Upper lobe of left lung (tissue), 4 donors: ENCODE results near the gene DKK1.

Experiments
- EP300 ChIP-seq, 4 donors: sonication (generic); formaldehyde crosslinking; IDR thresholded peaks; one replicate each; pipeline ENCODE4 v1.5.1; 2017; ENCODE audit warnings: antibody characterized with exemption in 4 of 4, control low read depth in 2 of 4
- POLR2A ChIP-seq, 4 donors: fragments of 450-650 bp; IDR thresholded peaks; one replicate each; pipeline ENCODE4 v1.5.1; 2016 to 2017; ENCODE audit warnings: antibody characterized with exemption in 4 of 4, mild to moderate bottlenecking in 2 of 4
- POLR2AphosphoS5 ChIP-seq, 2 donors: sonication (generic); formaldehyde crosslinking; IDR thresholded peaks; one replicate each; pipeline ENCODE4 v1.5.1; 2017; ENCODE audit warnings: antibody characterized with exemption in 2 of 2
- TF ChIP-seq, protein P1 (sequence below), 6 experiments: fragments of 450-650 bp in 4 of 6; fragments of 200-600 bp in 2 of 6; sonication (generic) in 2 of 6; IDR thresholded peaks; one replicate each; pipeline ENCODE4 v1.5.1; 2016 to 2019; ENCODE audit warnings: antibody characterized with exemption in 6 of 6

DNA sequence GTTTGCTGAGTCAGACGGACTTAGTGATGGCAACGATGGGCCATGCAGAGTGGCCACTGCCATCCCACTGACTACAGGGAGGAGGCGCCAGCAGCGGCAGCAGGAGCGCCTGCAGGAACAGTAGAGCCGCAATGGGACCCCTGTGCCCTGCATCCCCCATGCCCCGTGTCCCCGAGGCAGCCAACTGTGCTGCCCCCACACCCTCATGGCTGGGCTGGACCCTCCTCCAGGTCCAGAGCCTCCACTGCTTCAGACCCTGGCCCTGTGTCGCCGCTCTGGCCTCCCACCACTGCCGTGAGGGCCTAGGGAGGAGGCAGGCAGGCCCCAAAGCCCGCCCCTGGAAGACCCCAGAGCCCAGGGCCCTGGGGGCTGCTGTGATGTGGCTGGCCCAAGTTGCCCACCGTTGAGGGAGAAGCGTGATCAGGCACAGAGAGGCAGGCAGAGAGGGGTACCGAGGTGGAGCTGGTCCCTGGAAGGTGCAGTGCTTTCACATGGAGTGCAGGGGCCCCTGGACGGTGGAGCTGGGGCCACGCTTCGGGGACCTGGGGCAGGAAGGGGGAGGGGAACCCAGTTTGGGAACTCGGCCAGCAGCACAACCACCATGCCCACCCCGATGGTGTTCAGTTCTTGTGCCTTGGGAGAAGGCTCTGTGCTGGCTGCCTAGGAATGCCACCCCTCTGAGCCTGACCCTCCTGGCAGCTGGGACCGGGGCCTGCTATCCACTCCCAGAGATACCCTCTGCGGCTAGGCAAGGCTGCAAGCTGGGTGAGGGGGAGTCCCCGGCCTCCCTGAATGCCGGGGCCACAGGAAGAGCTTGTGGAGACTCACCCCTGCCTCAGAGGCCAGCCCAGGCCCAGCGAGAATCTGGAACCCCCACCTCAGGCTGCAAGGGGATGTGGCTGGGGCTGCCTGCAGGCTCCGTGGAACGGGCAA lies 32.6 kb downstream of the DKK1 start:
- no peak for TF ChIP-seq POLR2A (IDR thresholded peaks at IDR 0.05)
- TF ChIP-seq, protein P1, sequence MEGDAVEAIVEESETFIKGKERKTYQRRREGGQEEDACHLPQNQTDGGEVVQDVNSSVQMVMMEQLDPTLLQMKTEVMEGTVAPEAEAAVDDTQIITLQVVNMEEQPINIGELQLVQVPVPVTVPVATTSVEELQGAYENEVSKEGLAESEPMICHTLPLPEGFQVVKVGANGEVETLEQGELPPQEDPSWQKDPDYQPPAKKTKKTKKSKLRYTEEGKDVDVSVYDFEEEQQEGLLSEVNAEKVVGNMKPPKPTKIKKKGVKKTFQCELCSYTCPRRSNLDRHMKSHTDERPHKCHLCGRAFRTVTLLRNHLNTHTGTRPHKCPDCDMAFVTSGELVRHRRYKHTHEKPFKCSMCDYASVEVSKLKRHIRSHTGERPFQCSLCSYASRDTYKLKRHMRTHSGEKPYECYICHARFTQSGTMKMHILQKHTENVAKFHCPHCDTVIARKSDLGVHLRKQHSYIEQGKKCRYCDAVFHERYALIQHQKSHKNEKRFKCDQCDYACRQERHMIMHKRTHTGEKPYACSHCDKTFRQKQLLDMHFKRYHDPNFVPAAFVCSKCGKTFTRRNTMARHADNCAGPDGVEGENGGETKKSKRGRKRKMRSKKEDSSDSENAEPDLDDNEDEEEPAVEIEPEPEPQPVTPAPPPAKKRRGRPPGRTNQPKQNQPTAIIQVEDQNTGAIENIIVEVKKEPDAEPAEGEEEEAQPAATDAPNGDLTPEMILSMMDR (IDR thresholded peaks at IDR 0.05), result no peak
- no peak for TF ChIP-seq POLR2AphosphoS5 (IDR thresholded peaks at IDR 0.05)
- TF ChIP-seq EP300 (IDR thresholded peaks at IDR 0.05), result no peak
